ENCODE data around the gene VSIG4.

Gene VSIG4

DNA sequence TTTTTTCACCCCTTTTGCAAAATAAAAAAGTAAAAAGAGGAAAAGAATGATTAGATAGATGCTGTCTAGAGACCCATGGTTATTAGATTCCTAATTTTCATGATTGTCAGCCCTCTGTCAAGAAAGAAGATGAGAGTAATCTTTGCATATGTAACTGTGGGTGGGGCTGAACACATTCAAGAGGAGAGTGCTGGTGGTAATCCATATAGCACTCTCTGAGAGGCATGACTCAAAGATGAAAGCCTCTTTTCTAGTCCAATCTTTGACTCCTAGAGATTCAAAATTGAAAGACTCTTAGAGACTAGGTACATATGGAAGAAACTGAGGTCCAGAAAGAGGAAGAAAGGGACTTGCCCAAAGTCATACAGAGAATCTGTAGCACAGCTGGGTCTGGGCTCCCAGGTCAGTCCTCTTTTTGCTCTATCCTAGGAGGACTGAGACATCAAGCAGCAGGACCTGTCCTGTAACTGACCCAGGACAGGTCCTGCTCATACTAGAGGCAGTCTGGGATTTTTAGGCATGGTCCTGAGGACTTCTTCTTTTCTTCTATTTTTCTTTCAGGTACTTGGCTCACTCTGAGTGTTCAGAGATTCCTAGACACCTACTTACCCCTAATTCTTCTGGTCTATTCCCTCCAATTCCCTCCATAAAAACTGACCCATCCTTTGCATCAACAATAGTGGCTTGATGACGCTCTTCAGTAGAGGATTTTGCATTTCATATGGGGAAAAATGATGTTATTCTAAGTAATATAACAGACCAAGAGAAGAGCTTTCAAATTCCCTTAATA, 23.8 kb downstream of the VSIG4 start:
- H3K4me3 ChIP-seq (ENCODE audit: low read length): no peak overlapping the region
- DNase-seq (ENCODE audit: low read depth): no peak
- TF ChIP-seq, protein P1, sequence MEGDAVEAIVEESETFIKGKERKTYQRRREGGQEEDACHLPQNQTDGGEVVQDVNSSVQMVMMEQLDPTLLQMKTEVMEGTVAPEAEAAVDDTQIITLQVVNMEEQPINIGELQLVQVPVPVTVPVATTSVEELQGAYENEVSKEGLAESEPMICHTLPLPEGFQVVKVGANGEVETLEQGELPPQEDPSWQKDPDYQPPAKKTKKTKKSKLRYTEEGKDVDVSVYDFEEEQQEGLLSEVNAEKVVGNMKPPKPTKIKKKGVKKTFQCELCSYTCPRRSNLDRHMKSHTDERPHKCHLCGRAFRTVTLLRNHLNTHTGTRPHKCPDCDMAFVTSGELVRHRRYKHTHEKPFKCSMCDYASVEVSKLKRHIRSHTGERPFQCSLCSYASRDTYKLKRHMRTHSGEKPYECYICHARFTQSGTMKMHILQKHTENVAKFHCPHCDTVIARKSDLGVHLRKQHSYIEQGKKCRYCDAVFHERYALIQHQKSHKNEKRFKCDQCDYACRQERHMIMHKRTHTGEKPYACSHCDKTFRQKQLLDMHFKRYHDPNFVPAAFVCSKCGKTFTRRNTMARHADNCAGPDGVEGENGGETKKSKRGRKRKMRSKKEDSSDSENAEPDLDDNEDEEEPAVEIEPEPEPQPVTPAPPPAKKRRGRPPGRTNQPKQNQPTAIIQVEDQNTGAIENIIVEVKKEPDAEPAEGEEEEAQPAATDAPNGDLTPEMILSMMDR (conservative IDR thresholded peaks at IDR 0.05; ENCODE audit: low read length): no peak

- no peak overlapping the region for H3K4me3 ChIP-seq (ENCODE audit: low read length)
- no peak for DNase-seq (ENCODE audit: low read depth)
- TF ChIP-seq, protein P1 (conservative IDR thresholded peaks at IDR 0.05; ENCODE audit: low read length): no peak
Observed at GRCh38 chrX:66015152-66015831, 24.6 kb downstream of the VSIG4 start.

GRCh38 chrX:66014556-66014955, 25.3 kb downstream of the VSIG4 start:
- TF ChIP-seq, protein P1 (conservative IDR thresholded peaks at IDR 0.05; ENCODE audit: low read length): no peak
- no peak overlapping the region for H3K4me3 ChIP-seq (ENCODE audit: low read length)

DNA sequence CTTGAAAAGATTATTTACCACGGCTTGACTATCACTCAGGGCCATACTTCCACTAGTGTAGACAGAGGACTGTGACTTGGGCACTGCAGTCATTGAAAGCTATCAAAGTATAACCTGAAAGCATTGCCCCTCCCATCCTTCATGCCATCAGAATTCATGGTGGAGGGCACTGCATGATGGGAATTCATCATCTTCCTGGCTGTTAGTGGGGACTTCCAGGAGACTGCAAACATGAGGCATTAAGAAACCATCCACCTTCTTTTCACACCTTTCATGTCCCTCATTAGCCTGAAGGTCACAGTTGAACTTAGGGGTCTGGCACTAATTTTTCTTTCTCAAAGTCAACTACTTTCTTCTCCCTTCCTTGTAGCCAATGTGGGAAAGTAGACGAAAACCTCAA, 25.8 kb downstream of the VSIG4 start:
- TF ChIP-seq, protein P1 (conservative IDR thresholded peaks at IDR 0.05; ENCODE audit: low read length): no peak
- H3K4me3 ChIP-seq (ENCODE audit: low read length): no peak overlapping the region
- DNase-seq (ENCODE audit: low read depth): no peak

More at GRCh38 chrX:66014556-66014955, 25.3 kb downstream of the VSIG4 start:
- no peak for DNase-seq (ENCODE audit: low read depth)

DNA sequence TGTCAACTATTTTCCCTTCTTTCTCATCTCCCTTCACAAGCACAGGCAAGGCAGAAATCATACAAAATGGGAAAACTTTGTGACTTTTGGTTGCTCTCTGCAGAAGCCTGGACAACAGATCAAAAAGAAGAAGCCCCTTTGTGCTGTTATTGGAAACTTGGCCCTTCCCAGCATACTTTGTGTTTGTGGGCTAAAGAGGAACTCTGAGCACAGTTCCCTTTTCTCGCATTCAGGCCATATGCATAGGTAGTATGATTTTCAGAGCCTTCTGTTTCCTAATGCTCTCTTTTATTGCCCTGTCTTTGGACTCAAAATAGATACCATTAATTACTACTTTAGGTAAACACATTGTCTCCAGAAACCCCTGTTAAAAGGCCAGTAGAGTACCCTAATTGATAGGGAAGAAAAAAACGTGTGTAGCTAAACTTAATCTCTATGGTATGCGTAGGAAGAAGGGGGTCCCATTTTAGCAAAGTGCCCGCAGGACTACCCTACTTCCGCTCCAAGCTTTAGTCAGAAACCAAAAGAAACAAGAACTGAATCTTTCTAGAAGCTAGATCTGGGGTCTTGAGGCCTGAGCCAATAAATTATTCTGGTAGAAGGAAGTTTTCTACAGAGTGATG, 26.6 kb downstream of the VSIG4 start:
- no peak for DNase-seq (ENCODE audit: low read depth)
- TF ChIP-seq, protein P1 (conservative IDR thresholded peaks at IDR 0.05; ENCODE audit: low read length): no peak
- H3K4me3 ChIP-seq (ENCODE audit: low read length): no peak overlapping the region

DNA sequence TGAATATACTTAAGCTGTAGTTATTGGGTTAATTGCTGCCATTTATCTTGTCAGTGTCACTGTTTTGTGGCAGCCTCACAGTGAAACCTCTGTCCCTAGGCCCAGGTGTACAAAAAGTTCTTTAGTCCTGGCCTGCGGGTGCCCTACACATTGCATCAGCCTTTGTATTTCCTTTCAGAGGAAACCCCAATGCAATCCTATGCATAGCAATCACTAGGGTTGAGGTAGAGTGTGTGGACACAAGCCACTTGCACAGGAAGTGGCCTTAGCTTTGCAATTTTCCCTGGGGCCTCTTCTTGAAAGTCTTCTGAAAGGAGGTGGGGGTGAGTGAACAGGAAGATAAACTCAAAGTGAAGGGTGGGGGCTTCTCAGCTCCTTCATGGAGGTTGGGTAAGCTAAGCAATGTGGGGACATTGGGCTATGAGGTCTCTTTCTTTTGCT, 27.8 kb downstream of the VSIG4 start:
- TF ChIP-seq, protein P1 (conservative IDR thresholded peaks at IDR 0.05; ENCODE audit: low read length): no peak
- H3K4me3 ChIP-seq (ENCODE audit: low read length): no peak overlapping the region
- no peak for DNase-seq (ENCODE audit: low read depth)
